Activated T-cell treated with anti-CD3 and anti-CD28 coated beads, Interleukin-2, amount 50 U/mL, for 72 hours (primary cell): Measurements from ENCODE around the gene GDAP1L1. TPM values are rescaled to one million over a fixed set of nuclear protein-coding genes. Genes with fewer than 3 reads are reported as not detected.
A peak's percentile ranks its signal among the peaks of the same experiment; 100 is the strongest.

Experiments used
- ATAC-seq, 2 donors: fragments of 150-1000 bp; cut with Tn5 transposase; replicated peaks in 1 of 2; 2 replicates each; pipeline ENCODE4 v1.10.0; 2021; ENCODE audit warnings: moderate library complexity in 2 of 2, mild to moderate bottlenecking in 1 of 2
- DNase-seq, 2 donors: peaks; one replicate each; pipeline ENCODE4 v3.0.0; 2021 to 2022; ENCODE audit warnings: mixed read lengths in 1 of 2
- H3K27ac Mint-ChIP-seq: one replicate; pipeline ENCODE4 v1.8.0; 2022; ENCODE audit warnings: mild to moderate bottlenecking, moderate library complexity, mixed read lengths
- H3K27me3 Mint-ChIP-seq: one replicate; pipeline ENCODE4 v1.8.0; 2022; ENCODE audit warnings: low read depth, mixed read lengths
- H3K36me3 Mint-ChIP-seq, 2 donors: one replicate each; pipeline ENCODE4 v1.8.0; 2022; ENCODE audit warnings: mixed read lengths in 2 of 2, mild to moderate bottlenecking in 1 of 2; ENCODE audit not compliant: insufficient read depth in 2 of 2
- H3K4me1 Mint-ChIP-seq: one replicate; pipeline ENCODE4 v1.8.0; 2022; ENCODE audit warnings: low read depth, mixed read lengths
- H3K4me3 Mint-ChIP-seq, 2 donors: one replicate each; pipeline ENCODE4 v1.8.0; 2022; ENCODE audit warnings: mild to moderate bottlenecking in 2 of 2, mixed read lengths in 2 of 2, moderate library complexity in 2 of 2
- H3K9me3 Mint-ChIP-seq, 2 donors: one replicate each; pipeline ENCODE4 v1.8.0; 2022; ENCODE audit warnings: mixed read lengths in 2 of 2
- total RNA-seq, 2 donors: library from RNA; stranded (reverse); gene quantifications; one replicate each; pipeline ENCODE4 v1.2.3, GENCODE V29; 2022

Gene GDAP1L1
- 1 to 10 TPM in 1 of 2 donors, under 1 TPM in 1; 1.00 to 1.0 TPM for total RNA-seq

DNA sequence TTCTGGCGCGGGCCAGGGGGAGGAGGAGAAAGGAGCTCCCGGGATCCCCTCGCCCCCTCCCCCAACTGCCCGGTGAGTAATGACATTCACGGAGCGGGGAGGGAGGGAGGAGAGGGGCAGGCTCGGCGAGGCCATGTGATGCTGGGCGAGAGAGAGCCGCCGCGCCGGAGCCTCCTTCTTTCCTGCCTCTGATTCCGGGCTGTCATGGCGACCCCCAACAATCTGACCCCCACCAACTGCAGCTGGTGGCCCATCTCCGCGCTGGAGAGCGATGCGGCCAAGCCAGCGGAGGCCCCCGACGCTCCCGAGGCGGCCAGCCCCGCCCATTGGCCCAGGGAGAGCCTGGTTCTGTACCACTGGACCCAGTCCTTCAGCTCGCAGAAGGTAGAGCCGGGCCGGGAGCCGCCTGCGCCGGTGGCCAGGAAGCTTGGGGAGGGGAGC is at the start of gene GDAP1L1:
Gene GDAP1L1 (plus strand): TSS at position 178 of the 441 bp plus-strand sequence. CDS start 27 bp downstream, at position 205.
- Mint-ChIP-seq H3K4me1 (peaks cover 5% of the 10 kb centered on the region), H3K27ac (no peak within 1 kb of the TSS), H3K36me3 (peaks cover 0 to 1% of the 10 kb centered on the region in 2 donors), H3K27me3 (peaks cover 14% of the 10 kb centered on the region), H3K4me3 (peak within 1 kb of the TSS in 1 of 2 donors; percentile 42), H3K9me3 (no peaks in the 10 kb centered on the region)
- ATAC-seq (no peak), DNase-seq (no peak)

DNA sequence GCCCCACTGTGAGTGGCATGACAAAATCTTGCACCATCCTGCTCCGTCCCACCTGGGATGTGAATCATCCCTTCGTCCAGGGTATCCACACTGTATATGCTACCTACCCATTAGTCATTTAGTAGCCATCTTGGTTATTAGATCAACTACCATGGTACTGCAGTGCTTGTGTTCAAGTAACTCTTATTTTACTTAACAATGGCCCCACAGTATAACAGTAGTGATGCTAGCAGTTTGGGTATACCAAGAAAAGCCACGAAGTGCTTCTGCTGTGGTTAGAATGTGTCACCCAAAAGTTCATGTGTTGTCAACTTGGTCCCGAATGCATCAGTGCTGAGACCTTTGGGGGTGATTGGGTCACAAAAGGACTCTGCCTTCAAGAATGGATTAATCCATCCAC is 48.2 kb upstream of the GDAP1L1 start:
- Mint-ChIP-seq H3K4me3 (peak overlapping the region; percentile 34 to 69), H3K27ac (peak overlapping the region; percentile 74), H3K36me3 (peaks cover 12 to 26% of the 10 kb centered on the region in 2 donors), H3K4me1 (peaks cover 17% of the 10 kb centered on the region), H3K27me3 (no peaks in the 10 kb centered on the region), H3K9me3 (no peaks in the 10 kb centered on the region)
- DNase-seq (peak; percentile 58 to 68), ATAC-seq (peak; percentile 98 to 99)

DNA sequence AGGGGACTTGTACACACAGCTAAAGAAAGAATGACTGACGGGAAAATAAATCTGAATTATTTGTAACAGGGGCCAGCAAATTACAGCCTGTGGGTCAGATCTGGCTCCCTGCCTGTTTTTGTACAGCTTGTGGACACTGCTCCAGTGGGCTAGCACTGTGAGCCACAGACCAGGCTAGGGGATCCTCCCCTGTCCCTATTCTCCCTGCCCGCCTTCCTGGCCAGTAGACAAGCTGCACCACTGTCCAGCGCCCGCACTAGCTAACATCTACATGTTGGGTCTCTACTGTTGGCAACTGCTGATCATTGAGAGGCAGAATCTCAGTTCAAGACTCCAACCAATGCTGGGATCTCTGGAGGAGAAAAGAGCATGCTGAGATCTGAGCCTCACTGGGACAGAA is 47.2 kb upstream of the GDAP1L1 start:
- Mint-ChIP-seq H3K4me3 (no peak overlapping the region), H3K27me3 (no peaks in the 10 kb centered on the region), H3K36me3 (peaks cover 12 to 26% of the 10 kb centered on the region in 2 donors), H3K27ac (peak overlapping the region; percentile 74), H3K4me1 (peaks cover 26% of the 10 kb centered on the region), H3K9me3 (no peaks in the 10 kb centered on the region)
- ATAC-seq (no peak), DNase-seq (no peak)

DNA sequence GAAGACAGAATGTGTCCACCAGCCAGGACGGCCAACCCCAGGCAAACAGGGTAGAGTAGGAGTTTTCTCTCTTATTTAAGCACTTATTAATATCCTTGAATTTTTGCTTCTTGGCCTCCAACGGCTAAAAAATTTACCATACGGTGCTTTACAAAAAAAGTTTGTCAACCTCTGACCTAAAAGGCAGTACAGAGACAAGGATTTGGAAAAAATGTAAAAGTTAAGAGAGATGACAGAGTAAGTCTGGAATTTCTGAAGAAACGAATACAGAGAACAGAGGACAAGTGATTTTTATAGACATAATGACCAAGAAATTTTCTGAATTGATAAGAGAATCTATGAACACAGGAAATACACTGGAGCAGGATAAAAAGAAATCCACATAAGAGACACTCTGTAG is 46.7 kb upstream of the GDAP1L1 start:
- peaks cover 28% of the 10 kb centered on the region for H3K4me1 Mint-ChIP-seq
- peak overlapping the region; percentile 79 for H3K27ac Mint-ChIP-seq
- peaks cover 12 to 26% of the 10 kb centered on the region in 2 donors for H3K36me3 Mint-ChIP-seq
- no peaks in the 10 kb centered on the region for H3K9me3 Mint-ChIP-seq
- DNase-seq (no peak), ATAC-seq (no peak)
- H3K27me3 Mint-ChIP-seq: no peaks in the 10 kb centered on the region
- no peak overlapping the region for H3K4me3 Mint-ChIP-seq

DNA sequence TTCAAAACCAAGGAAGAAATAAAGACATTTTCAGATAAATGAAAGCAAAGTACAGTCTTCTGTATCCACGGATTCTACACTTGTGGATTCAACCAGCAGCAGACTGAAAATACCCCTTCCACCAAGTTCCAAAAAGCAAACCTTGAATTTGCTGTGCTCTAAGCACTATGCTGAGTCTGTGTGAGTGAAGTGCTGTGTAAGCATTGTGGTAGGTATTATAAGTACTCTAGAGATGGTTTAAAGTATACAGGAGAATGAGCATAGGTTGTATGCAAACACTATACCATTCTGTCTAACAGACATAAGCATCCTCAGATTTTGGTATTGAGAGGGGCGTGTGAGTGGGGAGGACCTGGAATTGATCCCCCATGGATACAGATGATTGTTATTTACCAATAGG is 46.1 kb upstream of the GDAP1L1 start:
- ATAC-seq (no peak), DNase-seq (no peak)
- Mint-ChIP-seq H3K36me3 (peaks cover 12 to 26% of the 10 kb centered on the region in 2 donors), H3K4me3 (no peak overlapping the region), H3K27me3 (no peaks in the 10 kb centered on the region), H3K4me1 (peaks cover 28% of the 10 kb centered on the region), H3K27ac (no peak overlapping the region), H3K9me3 (no peaks in the 10 kb centered on the region)

DNA sequence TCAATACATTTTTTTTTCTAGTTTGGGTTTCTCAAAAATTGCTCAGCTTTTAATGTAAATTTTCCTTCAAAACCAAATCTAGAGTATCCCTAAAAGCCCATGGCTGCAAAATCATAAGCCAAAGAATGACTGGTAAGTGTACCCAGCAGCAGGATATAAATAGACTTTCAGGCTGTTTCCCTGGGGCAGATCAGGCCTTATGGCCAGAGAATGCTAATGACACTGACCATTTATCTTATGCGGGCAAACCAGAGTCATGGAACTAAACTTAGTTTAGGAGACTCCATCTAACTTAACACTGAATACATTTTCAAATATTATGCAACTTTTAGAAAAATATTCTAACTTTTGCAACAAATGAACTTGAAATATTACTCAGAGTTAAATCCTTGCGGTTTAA is 43.9 kb upstream of the GDAP1L1 start:
- no peaks in the 10 kb centered on the region for H3K27me3 Mint-ChIP-seq
- no peak overlapping the region for H3K4me3 Mint-ChIP-seq
- no peaks in the 10 kb centered on the region for H3K9me3 Mint-ChIP-seq
- H3K36me3 Mint-ChIP-seq: peaks cover 5 to 24% of the 10 kb centered on the region in 2 donors
- no peak for DNase-seq
- peaks cover 48% of the 10 kb centered on the region for H3K4me1 Mint-ChIP-seq
- no peak overlapping the region for H3K27ac Mint-ChIP-seq
- ATAC-seq: no peak

DNA sequence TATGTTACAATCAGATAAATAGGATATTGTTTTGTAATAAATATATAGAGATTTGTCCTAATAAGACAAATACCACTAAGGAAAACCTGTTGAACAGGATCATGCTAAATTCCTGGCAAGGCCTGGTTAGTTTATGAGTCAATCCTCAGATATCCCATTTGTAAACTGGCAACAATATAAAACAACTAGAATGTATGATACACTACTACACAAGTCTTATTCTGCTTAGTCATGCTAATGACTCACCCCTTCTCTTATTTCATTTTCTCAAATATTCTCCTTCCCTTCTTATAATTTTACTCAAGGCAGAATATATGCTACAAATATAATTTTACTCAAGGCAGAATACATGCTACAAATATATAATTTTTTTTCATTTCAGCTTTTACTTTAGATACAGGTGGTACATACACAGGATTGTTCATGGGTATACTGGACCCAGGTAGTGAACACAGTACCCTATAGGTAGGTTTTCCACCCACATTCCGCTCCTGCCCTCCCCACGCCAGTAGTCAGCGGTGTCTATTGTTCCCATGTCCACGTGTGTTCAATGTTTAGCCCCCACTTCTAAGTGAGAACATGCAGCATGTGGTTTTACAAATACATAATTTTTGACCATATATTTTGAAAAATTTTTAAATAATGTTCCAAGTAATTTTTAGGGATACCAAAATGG is 42.8 kb upstream of the GDAP1L1 start:
- H3K27me3 Mint-ChIP-seq: no peaks in the 10 kb centered on the region
- H3K9me3 Mint-ChIP-seq: no peaks in the 10 kb centered on the region
- peaks cover 4 to 21% of the 10 kb centered on the region in 2 donors for H3K36me3 Mint-ChIP-seq
- no peak overlapping the region for H3K4me3 Mint-ChIP-seq
- peaks cover 52% of the 10 kb centered on the region for H3K4me1 Mint-ChIP-seq
- no peak for DNase-seq
- H3K27ac Mint-ChIP-seq: peak overlapping the region; percentile 70
- peak; percentile 44 to 66 for ATAC-seq

DNA sequence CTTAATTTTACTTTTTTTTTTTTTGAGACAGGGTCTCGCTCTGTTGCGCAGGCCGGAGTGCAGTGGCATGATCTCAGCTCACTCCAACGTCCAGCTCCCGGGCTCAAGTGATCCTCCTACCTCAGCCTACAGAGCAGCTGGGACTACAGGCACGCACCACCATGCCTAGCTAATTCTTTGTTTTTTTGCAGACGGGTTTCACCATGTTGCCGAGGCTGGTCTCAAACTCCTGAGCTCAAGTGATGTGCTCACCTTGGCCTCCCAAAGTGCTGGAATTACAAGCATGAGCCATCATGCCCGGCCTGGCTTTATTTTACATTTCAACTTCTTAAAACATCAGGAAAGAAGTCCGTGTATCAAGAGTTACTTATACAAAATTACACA is 42.3 kb upstream of the GDAP1L1 start:
- DNase-seq: no peak
- no peaks in the 10 kb centered on the region for H3K9me3 Mint-ChIP-seq
- no peak overlapping the region for H3K27ac Mint-ChIP-seq
- H3K27me3 Mint-ChIP-seq: no peaks in the 10 kb centered on the region
- no peak for ATAC-seq
- peaks cover 5 to 20% of the 10 kb centered on the region in 2 donors for H3K36me3 Mint-ChIP-seq
- no peak overlapping the region for H3K4me3 Mint-ChIP-seq
- H3K4me1 Mint-ChIP-seq: peaks cover 52% of the 10 kb centered on the region

DNA sequence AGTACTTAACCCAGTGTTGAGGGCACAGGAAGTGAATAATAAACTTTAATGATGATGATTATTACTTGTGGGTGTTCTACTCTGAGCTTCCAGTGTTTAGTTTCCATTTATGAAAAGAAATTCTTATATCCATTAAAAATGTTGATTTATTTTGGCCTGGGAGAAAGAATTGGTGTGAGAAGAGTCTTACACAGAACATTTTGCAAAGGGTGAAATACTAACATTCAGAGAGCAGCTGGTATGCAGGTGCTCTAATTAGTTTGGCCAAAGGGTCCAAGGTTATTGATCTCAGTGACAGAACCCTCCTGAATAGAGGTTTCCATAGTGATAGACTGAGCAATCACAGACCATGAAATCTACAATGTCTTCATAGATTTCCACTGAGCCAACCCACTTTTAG is 41.0 kb upstream of the GDAP1L1 start:
- no peak for DNase-seq
- peaks cover 8 to 19% of the 10 kb centered on the region in 2 donors for H3K36me3 Mint-ChIP-seq

DNA sequence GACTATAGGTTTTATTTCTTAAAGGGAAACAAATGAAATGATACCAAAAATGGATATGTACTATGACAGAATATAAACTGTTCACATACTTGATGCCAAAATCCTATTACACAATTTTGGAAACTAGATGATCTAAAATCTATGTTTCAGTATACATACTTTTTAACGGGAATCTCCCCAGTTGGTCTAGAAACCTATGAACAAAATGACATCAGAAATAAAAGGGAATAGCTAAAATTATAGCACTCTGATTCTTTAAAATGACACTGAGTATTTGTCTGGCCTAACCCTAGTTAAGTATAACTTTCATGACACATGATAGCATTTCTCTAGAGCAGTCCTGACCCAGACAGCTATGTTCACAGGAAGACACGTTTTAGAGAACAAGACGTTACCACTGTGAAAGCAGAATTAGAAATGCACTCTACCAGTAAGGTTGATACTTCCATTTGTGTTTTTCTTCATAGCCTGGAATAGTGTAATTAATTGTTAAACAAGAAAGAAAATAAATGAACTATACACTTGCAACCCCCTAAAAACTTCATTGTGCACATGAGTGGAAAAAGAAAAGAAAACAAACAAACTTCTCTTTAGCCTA is 39.9 kb upstream of the GDAP1L1 start:
- H3K36me3 Mint-ChIP-seq: peaks cover 6 to 13% of the 10 kb centered on the region in 2 donors
- H3K4me1 Mint-ChIP-seq: peaks cover 62% of the 10 kb centered on the region
- H3K27ac Mint-ChIP-seq: peak overlapping the region; percentile 85
- no peaks in the 10 kb centered on the region for H3K27me3 Mint-ChIP-seq
- H3K4me3 Mint-ChIP-seq: peak overlapping the region; percentile 36 to 79
- ATAC-seq (no peak), DNase-seq (no peak)
- no peaks in the 10 kb centered on the region for H3K9me3 Mint-ChIP-seq

More for the DNA sequence above, 41.0 kb upstream of the GDAP1L1 start:
- Mint-ChIP-seq H3K9me3 (no peaks in the 10 kb centered on the region), H3K27me3 (no peaks in the 10 kb centered on the region), H3K27ac (no peak overlapping the region), H3K4me1 (peaks cover 51% of the 10 kb centered on the region), H3K4me3 (peak overlapping the region in 1 of 2 donors; percentile 41)
- ATAC-seq: no peak

DNA sequence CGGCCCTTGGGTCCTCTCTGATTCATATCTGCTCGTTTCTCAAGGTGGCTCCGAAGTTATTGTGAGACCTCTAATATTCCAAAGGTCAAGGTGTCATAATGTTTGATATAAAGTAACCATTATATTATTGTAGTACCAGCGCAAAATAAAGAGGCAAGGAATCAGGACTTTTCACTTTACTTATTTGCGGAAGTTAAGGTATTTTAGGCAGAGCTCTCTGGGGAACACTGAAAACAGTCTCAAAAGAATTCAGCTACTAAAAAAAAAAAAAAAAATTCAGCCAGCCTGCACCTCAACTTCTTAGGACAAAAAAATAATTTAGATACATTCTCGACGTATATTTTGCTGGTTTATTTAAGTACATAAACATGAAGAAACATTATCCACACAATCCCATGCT is 38.9 kb upstream of the GDAP1L1 start:
- H3K27me3 Mint-ChIP-seq: no peaks in the 10 kb centered on the region
- H3K36me3 Mint-ChIP-seq: peaks cover 6 to 11% of the 10 kb centered on the region in 2 donors
- no peaks in the 10 kb centered on the region for H3K9me3 Mint-ChIP-seq
- peak overlapping the region; percentile 95 for H3K27ac Mint-ChIP-seq
- ATAC-seq (no peak), DNase-seq (no peak)
- H3K4me3 Mint-ChIP-seq: peak overlapping the region; percentile 92 to 100
- H3K4me1 Mint-ChIP-seq: peaks cover 65% of the 10 kb centered on the region

DNA sequence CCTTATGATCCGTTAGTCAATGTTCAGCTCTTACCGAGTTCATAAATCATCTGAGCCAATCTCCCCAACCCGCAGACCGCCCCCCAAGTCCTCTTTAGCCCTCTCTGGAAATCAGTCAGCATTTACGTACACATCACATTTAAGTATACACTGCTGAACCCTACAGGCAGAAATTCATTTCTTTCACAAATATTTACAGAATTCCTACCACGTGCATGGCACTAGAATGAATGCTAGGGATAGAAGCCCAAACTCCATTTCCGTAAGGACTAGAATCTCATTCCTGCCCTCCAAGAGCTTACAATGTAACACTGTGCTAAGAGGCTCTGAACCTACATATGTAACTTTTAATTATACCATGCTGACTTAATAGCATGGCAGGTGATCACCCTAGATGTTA is 38.3 kb upstream of the GDAP1L1 start:
- no peaks in the 10 kb centered on the region for H3K27me3 Mint-ChIP-seq
- H3K4me1 Mint-ChIP-seq: peaks cover 65% of the 10 kb centered on the region
- no peak for ATAC-seq
- peak in 1 of 2 donors; percentile 21 for DNase-seq
- peak overlapping the region; percentile 92 to 100 for H3K4me3 Mint-ChIP-seq
- peak overlapping the region; percentile 95 for H3K27ac Mint-ChIP-seq
- no peaks in the 10 kb centered on the region for H3K9me3 Mint-ChIP-seq
- peaks cover 6 to 11% of the 10 kb centered on the region in 2 donors for H3K36me3 Mint-ChIP-seq

DNA sequence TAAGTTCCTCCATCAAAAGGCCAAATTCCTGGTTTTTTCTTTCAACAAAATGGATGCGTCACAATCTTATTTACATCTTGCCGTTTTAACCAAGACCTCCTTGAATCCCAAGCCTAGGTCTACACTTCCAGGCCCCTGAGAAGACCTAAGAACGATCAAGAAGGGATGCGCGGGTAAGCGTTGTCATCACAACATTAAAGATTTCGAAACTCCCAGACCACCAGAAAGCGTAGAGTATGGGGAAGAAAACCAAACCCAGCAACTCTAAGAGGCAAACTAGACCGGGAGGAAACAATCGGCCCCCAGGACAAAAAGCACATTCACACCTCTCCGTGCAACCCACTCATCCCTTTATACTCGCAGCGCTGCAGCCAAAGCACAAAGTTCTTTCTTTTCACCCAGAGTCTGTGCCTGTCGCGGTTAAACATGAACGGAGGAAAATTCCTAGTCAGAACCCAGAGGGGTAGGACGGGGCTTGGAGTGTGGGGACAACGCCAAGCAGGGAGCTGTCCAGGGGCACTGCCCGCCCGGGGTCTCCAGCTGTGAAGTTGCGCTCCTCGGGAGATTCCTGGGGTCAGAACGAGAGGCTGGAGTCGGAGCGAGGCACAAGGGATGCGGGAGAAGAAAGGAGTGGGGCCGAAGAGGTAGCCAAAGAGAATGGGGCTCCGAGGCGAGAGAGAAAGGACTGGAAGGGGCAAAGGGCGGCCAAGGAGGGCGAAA is 37.3 kb upstream of the GDAP1L1 start:
- Mint-ChIP-seq H3K4me1 (peaks cover 56% of the 10 kb centered on the region), H3K9me3 (no peaks in the 10 kb centered on the region), H3K4me3 (peak overlapping the region; percentile 92 to 100), H3K27me3 (no peaks in the 10 kb centered on the region), H3K36me3 (peaks cover 6 to 11% of the 10 kb centered on the region in 2 donors), H3K27ac (peak overlapping the region; percentile 95)
- ATAC-seq (no peak), DNase-seq (peak in 1 of 2 donors; percentile 16)
